GM23338 (cell line): ENCODE measurements around the gene DDX24. TPM values are rescaled to one million over a fixed set of nuclear protein-coding genes. Genes with fewer than 3 reads are reported as not detected.

ENCODE experiments used
- ATAC-seq: fragments of 200-7000 bp; cut with Tn5 transposase; 3 replicates; pipeline ENCODE4 v1.9.1; 2020
- DNase-seq: peaks from one replicate; pipeline ENCODE4 v3.0.0-alpha.2; 2015; ENCODE audit warnings: low spot score
- H2AFZ ChIP-seq: fragments of 200-600 bp; sonication (generic); 2 replicates; pipeline ENCODE4 v1.8.0; 2016; ENCODE audit warnings: antibody characterized with exemption, mild to moderate bottlenecking, moderate library complexity
- H3F3A ChIP-seq: fragments of 200-600 bp; sonication (generic); replicated peaks from 2 replicates; pipeline ENCODE4 v1.8.0; 2017; ENCODE audit warnings: antibody characterized with exemption, mixed run types, low read depth
- H3K27ac ChIP-seq: fragments of 200-600 bp; sonication (generic); 2 replicates; pipeline ENCODE4 v1.6.1; 2016; ENCODE audit warnings: low read depth
- H3K27me3 ChIP-seq: fragments of 200-600 bp; sonication (generic); 2 replicates; pipeline ENCODE4 v1.8.0; 2016; ENCODE audit warnings: mild to moderate bottlenecking, mixed run types, moderate library complexity; ENCODE audit not compliant: insufficient read depth
- H3K36me3 ChIP-seq: fragments of 200-600 bp; sonication (generic); 2 replicates; pipeline ENCODE4 v1.8.0; 2016; ENCODE audit warnings: mild to moderate bottlenecking; ENCODE audit not compliant: insufficient read depth
- H3K4me1 ChIP-seq: fragments of 200-600 bp; sonication (generic); 2 replicates; pipeline ENCODE4 v1.8.0; 2016; ENCODE audit warnings: mild to moderate bottlenecking, moderate library complexity; ENCODE audit not compliant: insufficient read depth
- H3K4me2 ChIP-seq: fragments of 200-600 bp; sonication (generic); 2 replicates; pipeline ENCODE4 v1.7.1; 2017; ENCODE audit warnings: mixed run types
- H3K4me3 ChIP-seq: fragments of 200-600 bp; sonication (generic); 2 replicates; pipeline ENCODE4 v1.6.1; 2016; ENCODE audit warnings: mixed run types
- H3K79me2 ChIP-seq: fragments of 200-600 bp; sonication (generic); replicated peaks from 2 replicates; pipeline ENCODE4 v1.8.0; 2017; ENCODE audit warnings: mild to moderate bottlenecking; ENCODE audit not compliant: insufficient read depth
- H3K9me2 ChIP-seq: fragments of 200-600 bp; sonication (generic); 2 replicates; pipeline ENCODE4 v1.8.0; 2017; ENCODE audit not compliant: insufficient read depth
- H4K20me1 ChIP-seq: fragments of 200-600 bp; sonication (generic); replicated peaks from 2 replicates; pipeline ENCODE4 v1.8.0; 2017; ENCODE audit warnings: mild to moderate bottlenecking; ENCODE audit not compliant: insufficient read depth
- H3K27ac Mint-ChIP-seq: 2 replicates; pipeline ENCODE4 v1.8.0; 2020; ENCODE audit warnings: inconsistent platforms, mild to moderate bottlenecking, moderate library complexity, mixed read lengths
- H3K27me3 Mint-ChIP-seq: 3 replicates; pipeline ENCODE4 v1.8.0; 2022; ENCODE audit warnings: low read depth, mild to moderate bottlenecking, moderate library complexity, mixed read lengths, inconsistent platforms; ENCODE audit not compliant: insufficient read depth, poor library complexity
- H3K36me3 Mint-ChIP-seq: 3 replicates; pipeline ENCODE4 v1.8.0; 2021; ENCODE audit warnings: low read depth, mild to moderate bottlenecking, inconsistent platforms, moderate library complexity, mixed read lengths
- H3K4me1 Mint-ChIP-seq: 3 replicates; pipeline ENCODE4 v1.8.0; 2020; ENCODE audit warnings: mild to moderate bottlenecking, inconsistent platforms, mixed read lengths
- H3K4me3 Mint-ChIP-seq: 3 replicates; pipeline ENCODE4 v1.8.0; 2021; ENCODE audit warnings: moderate library complexity, mild to moderate bottlenecking, inconsistent platforms, mixed read lengths
- H3K9me3 Mint-ChIP-seq: 3 replicates; pipeline ENCODE4 v1.8.0; 2020; ENCODE audit warnings: moderate library complexity, mild to moderate bottlenecking, inconsistent platforms, mixed read lengths
- CREB1 ChIP-seq: fragments of 250-450 bp; sonication (Bioruptor Pico); IDR thresholded peaks from 2 replicates; pipeline ENCODE4 v1.5.0; 2020; ENCODE audit warnings: low read depth, mild to moderate bottlenecking, moderate library complexity
- EZH2 ChIP-seq: fragments of 200-600 bp; sonication (generic); IDR thresholded peaks from one replicate; pipeline ENCODE4 v1.8.0; 2017; ENCODE audit warnings: antibody characterized with exemption, mild to moderate bottlenecking, low read depth; ENCODE audit not compliant: unreplicated experiment
- EZH2phosphoT487 ChIP-seq: fragments of 200-600 bp; sonication (generic); IDR thresholded peaks from one replicate; pipeline ENCODE4 v1.8.1; 2018; ENCODE audit warnings: antibody characterized with exemption; ENCODE audit not compliant: unreplicated experiment
- JUNB ChIP-seq: IDR thresholded peaks from one replicate; pipeline ENCODE4 v1.6.1; 2016; ENCODE audit warnings: antibody characterized with exemption; ENCODE audit not compliant: unreplicated experiment
- NANOG ChIP-seq: IDR thresholded peaks from 2 replicates; pipeline ENCODE4 v1.6.1; 2016; ENCODE audit warnings: antibody characterized with exemption, borderline replicate concordance
- POLR2AphosphoS5 ChIP-seq: IDR thresholded peaks from 2 replicates; pipeline ENCODE4 v1.6.1; 2016; ENCODE audit warnings: antibody characterized with exemption, low read depth
- STAT1 ChIP-seq: IDR thresholded peaks from one replicate; pipeline ENCODE4 v1.6.1; 2016; ENCODE audit warnings: antibody characterized with exemption; ENCODE audit not compliant: unreplicated experiment
- ZNF114 ChIP-seq: fragments of 250-450 bp; sonication (Bioruptor Pico); IDR thresholded peaks from 2 replicates; pipeline ENCODE4 v1.5.0; 2020; ENCODE audit warnings: mild to moderate bottlenecking, moderate library complexity
- ZNF331 ChIP-seq: fragments of 250-450 bp; sonication (Bioruptor Pico); IDR thresholded peaks from 2 replicates; pipeline ENCODE4 v1.5.0; 2020; ENCODE audit warnings: low read depth, mild to moderate bottlenecking, moderate library complexity
- polyA plus RNA-seq: library from polyadenylated mRNA; unstranded; fragments of >200 nt; fragmentation: Nextera tagmentation; extraction: Ambion mirVana; gene quantifications from 2 replicates; pipeline ENCODE4 v1.2.1, GENCODE V29; 2016
- total RNA-seq: library from RNA; depleted of rRNA; stranded (reverse); fragments of >200 nt; shearing (Covaris generic); gene quantifications from 2 replicates; pipeline ENCODE4 v1.2.3, GENCODE V29; 2014
- TF ChIP-seq, protein P1 (sequence below): IDR thresholded peaks from 2 replicates; pipeline ENCODE4 v1.6.1; 2016; ENCODE audit warnings: antibody characterized with exemption
- TF ChIP-seq, protein P2 (sequence below), 2 experiments: fragments of 200-600 bp in 1 of 2; sonication (generic) in 1 of 2; conservative IDR thresholded peaks; 2 replicates each; pipeline versions ENCODE4 v1.5.1 to v1.6.1; 2016 to 2017; ENCODE audit warnings: antibody characterized with exemption in 2 of 2, low read depth in 2 of 2, mild to moderate bottlenecking in 2 of 2, moderate library complexity in 1 of 2
- TF ChIP-seq, protein P3 (sequence below): IDR thresholded peaks from one replicate; pipeline ENCODE4 v1.6.1; 2018; ENCODE audit warnings: antibody characterized with exemption; ENCODE audit not compliant: unreplicated experiment
- TF ChIP-seq, protein P4 (sequence below): fragments of 250-450 bp; sonication (Bioruptor Pico); IDR thresholded peaks from 2 replicates; pipeline ENCODE4 v1.5.0; 2020; ENCODE audit warnings: mild to moderate bottlenecking, moderate library complexity

DDX24 gene
- total and polyA plus RNA-seq, 2 experiments from 2014 or later = 150 to 265 TPM

DNA sequence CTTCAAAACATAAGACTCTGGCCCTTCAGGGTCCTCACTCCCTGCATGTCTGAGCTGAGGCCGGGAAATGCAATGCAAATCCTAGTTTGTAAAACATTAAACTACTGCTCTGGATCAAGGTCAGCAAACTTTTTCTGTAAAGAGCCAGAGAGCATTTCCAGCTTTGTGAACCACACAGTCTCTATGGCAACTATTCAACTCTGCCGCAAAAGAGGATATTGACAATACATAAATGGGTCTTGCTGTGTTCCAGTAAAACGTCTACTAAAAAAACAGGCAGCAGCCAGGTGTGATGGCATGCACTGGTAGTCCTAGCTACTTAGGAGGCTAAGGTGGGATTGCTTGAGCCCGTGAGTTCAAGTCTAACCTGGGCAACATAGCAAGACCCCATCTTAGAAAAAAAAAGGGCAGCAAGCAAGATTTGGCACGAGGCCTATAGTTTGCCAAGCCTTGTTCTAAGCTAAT, 22.3 kb downstream of the DDX24 start:
- peaks cover 28% of the 10 kb centered on the region for H3K79me2 ChIP-seq
- no peak overlapping the region for H3K27ac Mint-ChIP-seq

More for the DNA sequence above, 22.3 kb downstream of the DDX24 start:
- ATAC-seq = no peak
- TF ChIP-seq CREB1 (CRISPR knock-in tag) = no peak
- TF ChIP-seq, protein P1, sequence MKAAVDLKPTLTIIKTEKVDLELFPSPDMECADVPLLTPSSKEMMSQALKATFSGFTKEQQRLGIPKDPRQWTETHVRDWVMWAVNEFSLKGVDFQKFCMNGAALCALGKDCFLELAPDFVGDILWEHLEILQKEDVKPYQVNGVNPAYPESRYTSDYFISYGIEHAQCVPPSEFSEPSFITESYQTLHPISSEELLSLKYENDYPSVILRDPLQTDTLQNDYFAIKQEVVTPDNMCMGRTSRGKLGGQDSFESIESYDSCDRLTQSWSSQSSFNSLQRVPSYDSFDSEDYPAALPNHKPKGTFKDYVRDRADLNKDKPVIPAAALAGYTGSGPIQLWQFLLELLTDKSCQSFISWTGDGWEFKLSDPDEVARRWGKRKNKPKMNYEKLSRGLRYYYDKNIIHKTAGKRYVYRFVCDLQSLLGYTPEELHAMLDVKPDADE = no peak
- TF ChIP-seq, protein P2, sequence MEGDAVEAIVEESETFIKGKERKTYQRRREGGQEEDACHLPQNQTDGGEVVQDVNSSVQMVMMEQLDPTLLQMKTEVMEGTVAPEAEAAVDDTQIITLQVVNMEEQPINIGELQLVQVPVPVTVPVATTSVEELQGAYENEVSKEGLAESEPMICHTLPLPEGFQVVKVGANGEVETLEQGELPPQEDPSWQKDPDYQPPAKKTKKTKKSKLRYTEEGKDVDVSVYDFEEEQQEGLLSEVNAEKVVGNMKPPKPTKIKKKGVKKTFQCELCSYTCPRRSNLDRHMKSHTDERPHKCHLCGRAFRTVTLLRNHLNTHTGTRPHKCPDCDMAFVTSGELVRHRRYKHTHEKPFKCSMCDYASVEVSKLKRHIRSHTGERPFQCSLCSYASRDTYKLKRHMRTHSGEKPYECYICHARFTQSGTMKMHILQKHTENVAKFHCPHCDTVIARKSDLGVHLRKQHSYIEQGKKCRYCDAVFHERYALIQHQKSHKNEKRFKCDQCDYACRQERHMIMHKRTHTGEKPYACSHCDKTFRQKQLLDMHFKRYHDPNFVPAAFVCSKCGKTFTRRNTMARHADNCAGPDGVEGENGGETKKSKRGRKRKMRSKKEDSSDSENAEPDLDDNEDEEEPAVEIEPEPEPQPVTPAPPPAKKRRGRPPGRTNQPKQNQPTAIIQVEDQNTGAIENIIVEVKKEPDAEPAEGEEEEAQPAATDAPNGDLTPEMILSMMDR (conservative IDR thresholded peaks at IDR 0.05; ENCODE audit: low read depth in 2 of 2) = no peak
- TF ChIP-seq, protein P3, sequence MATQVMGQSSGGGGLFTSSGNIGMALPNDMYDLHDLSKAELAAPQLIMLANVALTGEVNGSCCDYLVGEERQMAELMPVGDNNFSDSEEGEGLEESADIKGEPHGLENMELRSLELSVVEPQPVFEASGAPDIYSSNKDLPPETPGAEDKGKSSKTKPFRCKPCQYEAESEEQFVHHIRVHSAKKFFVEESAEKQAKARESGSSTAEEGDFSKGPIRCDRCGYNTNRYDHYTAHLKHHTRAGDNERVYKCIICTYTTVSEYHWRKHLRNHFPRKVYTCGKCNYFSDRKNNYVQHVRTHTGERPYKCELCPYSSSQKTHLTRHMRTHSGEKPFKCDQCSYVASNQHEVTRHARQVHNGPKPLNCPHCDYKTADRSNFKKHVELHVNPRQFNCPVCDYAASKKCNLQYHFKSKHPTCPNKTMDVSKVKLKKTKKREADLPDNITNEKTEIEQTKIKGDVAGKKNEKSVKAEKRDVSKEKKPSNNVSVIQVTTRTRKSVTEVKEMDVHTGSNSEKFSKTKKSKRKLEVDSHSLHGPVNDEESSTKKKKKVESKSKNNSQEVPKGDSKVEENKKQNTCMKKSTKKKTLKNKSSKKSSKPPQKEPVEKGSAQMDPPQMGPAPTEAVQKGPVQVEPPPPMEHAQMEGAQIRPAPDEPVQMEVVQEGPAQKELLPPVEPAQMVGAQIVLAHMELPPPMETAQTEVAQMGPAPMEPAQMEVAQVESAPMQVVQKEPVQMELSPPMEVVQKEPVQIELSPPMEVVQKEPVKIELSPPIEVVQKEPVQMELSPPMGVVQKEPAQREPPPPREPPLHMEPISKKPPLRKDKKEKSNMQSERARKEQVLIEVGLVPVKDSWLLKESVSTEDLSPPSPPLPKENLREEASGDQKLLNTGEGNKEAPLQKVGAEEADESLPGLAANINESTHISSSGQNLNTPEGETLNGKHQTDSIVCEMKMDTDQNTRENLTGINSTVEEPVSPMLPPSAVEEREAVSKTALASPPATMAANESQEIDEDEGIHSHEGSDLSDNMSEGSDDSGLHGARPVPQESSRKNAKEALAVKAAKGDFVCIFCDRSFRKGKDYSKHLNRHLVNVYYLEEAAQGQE = no peak
- TF ChIP-seq, protein P4, sequence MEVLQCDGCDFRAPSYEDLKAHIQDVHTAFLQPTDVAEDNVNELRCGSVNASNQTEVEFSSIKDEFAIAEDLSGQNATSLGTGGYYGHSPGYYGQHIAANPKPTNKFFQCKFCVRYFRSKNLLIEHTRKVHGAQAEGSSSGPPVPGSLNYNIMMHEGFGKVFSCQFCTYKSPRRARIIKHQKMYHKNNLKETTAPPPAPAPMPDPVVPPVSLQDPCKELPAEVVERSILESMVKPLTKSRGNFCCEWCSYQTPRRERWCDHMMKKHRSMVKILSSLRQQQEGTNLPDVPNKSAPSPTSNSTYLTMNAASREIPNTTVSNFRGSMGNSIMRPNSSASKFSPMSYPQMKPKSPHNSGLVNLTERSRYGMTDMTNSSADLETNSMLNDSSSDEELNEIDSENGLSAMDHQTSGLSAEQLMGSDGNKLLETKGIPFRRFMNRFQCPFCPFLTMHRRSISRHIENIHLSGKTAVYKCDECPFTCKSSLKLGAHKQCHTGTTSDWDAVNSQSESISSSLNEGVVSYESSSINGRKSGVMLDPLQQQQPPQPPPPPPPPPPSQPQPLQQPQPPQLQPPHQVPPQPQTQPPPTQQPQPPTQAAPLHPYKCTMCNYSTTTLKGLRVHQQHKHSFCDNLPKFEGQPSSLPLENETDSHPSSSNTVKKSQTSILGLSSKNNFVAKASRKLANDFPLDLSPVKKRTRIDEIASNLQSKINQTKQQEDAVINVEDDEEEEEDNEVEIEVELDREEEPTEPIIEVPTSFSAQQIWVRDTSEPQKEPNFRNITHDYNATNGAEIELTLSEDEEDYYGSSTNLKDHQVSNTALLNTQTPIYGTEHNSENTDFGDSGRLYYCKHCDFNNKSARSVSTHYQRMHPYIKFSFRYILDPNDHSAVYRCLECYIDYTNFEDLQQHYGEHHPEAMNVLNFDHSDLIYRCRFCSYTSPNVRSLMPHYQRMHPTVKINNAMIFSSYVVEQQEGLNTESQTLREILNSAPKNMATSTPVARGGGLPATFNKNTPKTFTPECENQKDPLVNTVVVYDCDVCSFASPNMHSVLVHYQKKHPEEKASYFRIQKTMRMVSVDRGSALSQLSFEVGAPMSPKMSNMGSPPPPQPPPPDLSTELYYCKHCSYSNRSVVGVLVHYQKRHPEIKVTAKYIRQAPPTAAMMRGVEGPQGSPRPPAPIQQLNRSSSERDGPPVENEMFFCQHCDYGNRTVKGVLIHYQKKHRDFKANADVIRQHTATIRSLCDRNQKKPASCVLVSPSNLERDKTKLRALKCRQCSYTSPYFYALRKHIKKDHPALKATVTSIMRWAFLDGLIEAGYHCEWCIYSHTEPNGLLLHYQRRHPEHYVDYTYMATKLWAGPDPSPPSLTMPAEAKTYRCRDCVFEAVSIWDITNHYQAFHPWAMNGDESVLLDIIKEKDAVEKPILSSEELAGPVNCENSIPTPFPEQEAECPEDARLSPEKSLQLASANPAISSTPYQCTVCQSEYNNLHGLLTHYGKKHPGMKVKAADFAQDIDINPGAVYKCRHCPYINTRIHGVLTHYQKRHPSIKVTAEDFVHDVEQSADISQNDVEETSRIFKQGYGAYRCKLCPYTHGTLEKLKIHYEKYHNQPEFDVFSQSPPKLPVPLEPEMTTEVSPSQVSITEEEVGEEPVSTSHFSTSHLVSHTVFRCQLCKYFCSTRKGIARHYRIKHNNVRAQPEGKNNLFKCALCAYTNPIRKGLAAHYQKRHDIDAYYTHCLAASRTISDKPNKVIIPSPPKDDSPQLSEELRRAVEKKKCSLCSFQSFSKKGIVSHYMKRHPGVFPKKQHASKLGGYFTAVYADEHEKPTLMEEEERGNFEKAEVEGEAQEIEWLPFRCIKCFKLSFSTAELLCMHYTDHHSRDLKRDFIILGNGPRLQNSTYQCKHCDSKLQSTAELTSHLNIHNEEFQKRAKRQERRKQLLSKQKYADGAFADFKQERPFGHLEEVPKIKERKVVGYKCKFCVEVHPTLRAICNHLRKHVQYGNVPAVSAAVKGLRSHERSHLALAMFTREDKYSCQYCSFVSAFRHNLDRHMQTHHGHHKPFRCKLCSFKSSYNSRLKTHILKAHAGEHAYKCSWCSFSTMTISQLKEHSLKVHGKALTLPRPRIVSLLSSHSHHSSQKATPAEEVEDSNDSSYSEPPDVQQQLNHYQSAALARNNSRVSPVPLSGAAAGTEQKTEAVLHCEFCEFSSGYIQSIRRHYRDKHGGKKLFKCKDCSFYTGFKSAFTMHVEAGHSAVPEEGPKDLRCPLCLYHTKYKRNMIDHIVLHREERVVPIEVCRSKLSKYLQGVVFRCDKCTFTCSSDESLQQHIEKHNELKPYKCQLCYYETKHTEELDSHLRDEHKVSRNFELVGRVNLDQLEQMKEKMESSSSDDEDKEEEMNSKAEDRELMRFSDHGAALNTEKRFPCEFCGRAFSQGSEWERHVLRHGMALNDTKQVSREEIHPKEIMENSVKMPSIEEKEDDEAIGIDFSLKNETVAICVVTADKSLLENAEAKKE (CRISPR knock-in tag) = no peak
- TF ChIP-seq NANOG = no peak
- TF ChIP-seq ZNF331 = no peak
- TF ChIP-seq JUNB = no peak
- no peak for TF ChIP-seq STAT1
- TF ChIP-seq EZH2 = no peak
- TF ChIP-seq EZH2phosphoT487 = no peak
- no peak for TF ChIP-seq ZNF114
- TF ChIP-seq POLR2AphosphoS5 = no peak
- no peaks in the 10 kb centered on the region for H3K9me2 ChIP-seq
- DNase-seq = no peak
- H3K27me3 ChIP-seq = no peaks in the 10 kb centered on the region
- peaks cover 2% of the 10 kb centered on the region for H3K27me3 Mint-ChIP-seq
- no peak overlapping the region for H2AFZ ChIP-seq
- H3K4me3 Mint-ChIP-seq = no peak overlapping the region
- H3K36me3 ChIP-seq = peaks cover 26% of the 10 kb centered on the region
- H3F3A ChIP-seq = no peaks in the 10 kb centered on the region
- no peaks in the 10 kb centered on the region for H3K9me3 Mint-ChIP-seq
- H3K27ac ChIP-seq = no peak overlapping the region
- H3K4me2 ChIP-seq = no peak overlapping the region
- no peak overlapping the region for H3K4me3 ChIP-seq
- H3K4me1 ChIP-seq = peaks cover 7% of the 10 kb centered on the region; the same call in 1 of the 2 replicates
- H4K20me1 ChIP-seq = peaks cover 7% of the 10 kb centered on the region; the same call in 1 of the 2 replicates
- H3K36me3 Mint-ChIP-seq = peaks cover 78% of the 10 kb centered on the region
- H3K4me1 Mint-ChIP-seq = peaks cover 13% of the 10 kb centered on the region
